Sigmoid colon (tissue), 7 donors: ENCODE results near the gene PDGFD. TPM values are rescaled to one million over a fixed set of nuclear protein-coding genes. Genes with fewer than 3 reads are reported as not detected.

Experiments
- DNase-seq: peaks from one replicate; pipeline ENCODE4 v3.0.0-alpha.2; 2019
- H3K27ac ChIP-seq, 4 donors: fragments of 200-600 bp; sonication (generic); one replicate each; pipeline ENCODE4 v1.5.1; 2016 to 2019; ENCODE audit warnings: mild to moderate bottlenecking in 1 of 4
- H3K27me3 ChIP-seq, 3 donors: fragments of 200-600 bp; sonication (generic); one replicate each; pipeline ENCODE4 v1.5.1; 2019; ENCODE audit warnings: mild to moderate bottlenecking in 1 of 3
- H3K36me3 ChIP-seq, 4 donors: fragments of 200-600 bp; sonication (generic); one replicate each; pipeline ENCODE4 v1.5.1; 2016 to 2019
- H3K4me1 ChIP-seq, 4 donors: fragments of 200-600 bp; sonication (generic); one replicate each; pipeline ENCODE4 v1.5.1; 2017 to 2019
- H3K4me3 ChIP-seq, 4 donors: fragments of 200-600 bp; sonication (generic); one replicate each; pipeline ENCODE4 v1.5.1; 2017 to 2019; ENCODE audit warnings: mild to moderate bottlenecking in 2 of 4, moderate library complexity in 1 of 4
- H3K9me3 ChIP-seq, 4 donors: fragments of 200-600 bp in 3 of 4; sonication (generic) in 3 of 4; one replicate each; pipeline versions ENCODE4 v1.5.1 to v1.6.1; 2013 to 2019
- CTCF ChIP-seq, 4 experiments: fragments of 450-650 bp in 3 of 4; fragments of 200-600 bp in 1 of 4; IDR thresholded peaks; one replicate each; pipeline ENCODE4 v1.5.1; 2016 to 2019; ENCODE audit warnings: antibody characterized with exemption in 4 of 4, mild to moderate bottlenecking in 3 of 4, moderate library complexity in 2 of 4
- EP300 ChIP-seq, 4 donors: sonication (generic); formaldehyde crosslinking; IDR thresholded peaks; one replicate each; pipeline ENCODE4 v1.6.1; 2017; ENCODE audit warnings: antibody characterized with exemption in 4 of 4
- POLR2A ChIP-seq, 2 donors: fragments of 450-650 bp; IDR thresholded peaks; one replicate each; pipeline ENCODE4 v1.6.1; 2016; ENCODE audit warnings: antibody characterized with exemption in 2 of 2, mild to moderate bottlenecking in 2 of 2, moderate library complexity in 2 of 2
- POLR2AphosphoS5 ChIP-seq, 4 donors: sonication (generic); formaldehyde crosslinking; IDR thresholded peaks; one replicate each; pipeline ENCODE4 v1.6.1; 2017; ENCODE audit warnings: antibody characterized with exemption in 4 of 4
- WGBS, 2 donors: extraction: QIAGEN DNeasy Blood & Tissue Kit; methylation state at CpG; one replicate each; pipeline ENCODE4 v1.1.7; 2013; 5-methylcytosine and 5-hydroxymethylcytosine counted together
- intact Hi-C: fragments of 100-400 bp; cut with DNase I; formaldehyde crosslinking; loops from one replicate; pipeline ENCODE4 v1.15.1; 2023
- polyA plus RNA-seq, 3 donors: library from polyadenylated mRNA; stranded (reverse); fragments of 200-250 nt; gene quantifications; one replicate each; pipeline ENCODE4 v1.2.3, GENCODE V29; 2013
- total RNA-seq, 4 donors: library from RNA; depleted of rRNA; stranded (reverse); fragments of >200 nt; gene quantifications; one replicate each; pipeline ENCODE4 v1.1.0, GENCODE V29; 2016
- donor health status: healthy with polysubstance abuse.
- donor health status: Bipolar disorder and iron deficiency.
- donor health status: healthy.

The PDGFD gene
- total and polyA plus RNA-seq, 7 donors: 0.69 to 11.6 (median 7.9) TPM

GRCh38 chr11:104078995-104079394, 85.0 kb downstream of the PDGFD start:
- Histone ChIP-seq H3K27me3 (no peaks in the 10 kb centered on the region), H3K27ac (no peak overlapping the region), H3K9me3 (no peaks in the 10 kb centered on the region), H3K4me1 (no peaks in the 10 kb centered on the region), H3K4me3 (no peak overlapping the region), H3K36me3 (no peaks in the 10 kb centered on the region)
- no peak for DNase-seq
- intact Hi-C loops: no loop called here
- TF ChIP-seq CTCF (IDR thresholded peaks at IDR 0.05) (no peak), EP300 (IDR thresholded peaks at IDR 0.05) (no peak), POLR2AphosphoS5 (IDR thresholded peaks at IDR 0.05) (no peak), POLR2A (IDR thresholded peaks at IDR 0.05) (no peak)

DNA sequence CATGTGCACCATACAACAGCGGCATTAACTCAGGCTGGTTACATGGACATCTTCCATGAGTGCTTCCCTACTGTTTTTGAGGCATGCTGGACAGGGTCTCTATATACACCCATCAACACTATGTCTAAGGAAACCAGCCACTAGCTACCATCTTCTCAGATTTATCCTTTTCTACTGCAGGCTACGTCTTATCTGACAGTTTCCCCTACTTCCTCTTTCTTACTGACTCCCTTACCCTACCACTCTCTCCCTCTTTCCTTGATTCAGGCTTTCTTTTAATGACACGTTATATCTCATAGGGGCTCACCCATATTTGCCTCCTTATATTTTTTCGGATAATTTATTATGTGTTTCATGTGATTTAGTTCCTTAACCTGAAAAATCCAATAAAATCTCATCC, 85.7 kb downstream of the PDGFD start:
- Histone ChIP-seq H3K27me3 (no peaks in the 10 kb centered on the region), H3K4me3 (no peak overlapping the region), H3K27ac (no peak overlapping the region), H3K4me1 (no peaks in the 10 kb centered on the region), H3K9me3 (no peaks in the 10 kb centered on the region), H3K36me3 (no peaks in the 10 kb centered on the region)
- intact Hi-C loops: no loop called here
- TF ChIP-seq POLR2A (IDR thresholded peaks at IDR 0.05) (no peak), POLR2AphosphoS5 (IDR thresholded peaks at IDR 0.05) (no peak), CTCF (IDR thresholded peaks at IDR 0.05) (no peak), EP300 (IDR thresholded peaks at IDR 0.05) (no peak)
- DNase-seq: no peak
- 60 to 63% methylated on average over 4 of the region's 4 CpGs for WGBS, 2 donors

DNA sequence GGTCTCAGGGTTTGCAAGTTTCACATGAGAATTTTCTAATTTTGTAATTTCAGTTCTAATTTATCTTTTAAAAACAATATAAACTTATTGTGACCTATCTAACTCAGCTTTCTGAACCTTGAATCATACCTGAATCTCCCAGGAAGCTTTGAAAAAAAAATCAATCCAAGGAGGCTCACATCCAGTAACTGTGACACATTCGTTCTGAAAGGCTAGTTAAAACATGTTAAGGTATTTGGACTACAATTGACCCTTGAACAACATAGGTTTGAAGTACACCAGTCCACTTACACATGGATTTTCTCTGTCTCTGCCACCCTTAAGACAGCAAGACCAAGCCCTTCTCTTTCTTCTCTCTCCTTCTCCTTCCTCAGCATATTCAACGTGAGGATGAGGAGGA, 87.5 kb downstream of the PDGFD start:
- no peaks in the 10 kb centered on the region for H3K4me1 ChIP-seq
- H3K36me3 ChIP-seq: no peaks in the 10 kb centered on the region
- intact Hi-C loops: no loop called here
- H3K27me3 ChIP-seq: no peaks in the 10 kb centered on the region
- no peak overlapping the region for H3K27ac ChIP-seq
- no peak for TF ChIP-seq POLR2A (IDR thresholded peaks at IDR 0.05)
- TF ChIP-seq CTCF (IDR thresholded peaks at IDR 0.05): no peak
- no peak for TF ChIP-seq POLR2AphosphoS5 (IDR thresholded peaks at IDR 0.05)
- no peak for TF ChIP-seq EP300 (IDR thresholded peaks at IDR 0.05)
- no peak overlapping the region for H3K4me3 ChIP-seq
- WGBS, 2 donors: 72 to 84% methylated on average over 2 of the region's 2 CpGs
- H3K9me3 ChIP-seq: no peaks in the 10 kb centered on the region
- DNase-seq: no peak

GRCh38 chr11:104075706-104076105, 88.2 kb downstream of the PDGFD start:
- H3K4me3 ChIP-seq: no peak overlapping the region
- intact Hi-C loops: no loop called here
- H3K4me1 ChIP-seq: no peaks in the 10 kb centered on the region
- H3K27ac ChIP-seq: no peak overlapping the region
- 81 to 91% methylated on average over 4 of the region's 4 CpGs for WGBS, 2 donors
- TF ChIP-seq POLR2AphosphoS5 (IDR thresholded peaks at IDR 0.05) (no peak), POLR2A (IDR thresholded peaks at IDR 0.05) (no peak), EP300 (IDR thresholded peaks at IDR 0.05) (no peak), CTCF (IDR thresholded peaks at IDR 0.05) (no peak)
- H3K9me3 ChIP-seq: no peaks in the 10 kb centered on the region
- H3K27me3 ChIP-seq: no peaks in the 10 kb centered on the region
- H3K36me3 ChIP-seq: no peaks in the 10 kb centered on the region
- DNase-seq: no peak

DNA sequence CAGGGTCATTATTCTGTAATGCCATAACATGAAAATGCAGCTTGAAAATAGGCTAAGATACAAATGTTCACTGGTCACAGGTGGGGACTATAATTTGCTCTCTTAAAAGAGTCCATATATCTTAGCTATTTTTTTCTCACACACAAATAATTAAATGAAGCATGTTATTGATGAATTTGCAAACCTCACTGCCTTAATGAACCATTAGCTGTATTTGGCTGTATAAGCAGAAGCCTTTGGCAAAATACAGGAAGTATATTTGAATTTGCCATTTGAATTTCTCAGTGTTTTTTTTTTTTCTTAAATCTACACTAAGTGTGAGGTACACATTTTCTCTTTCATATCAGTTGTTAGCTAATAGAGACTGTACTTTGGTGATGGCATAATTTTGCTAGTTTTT, 88.9 kb downstream of the PDGFD start:
- no peak for DNase-seq
- intact Hi-C loops: no loop called here
- no peak overlapping the region for H3K4me3 ChIP-seq
- no peak overlapping the region for H3K27ac ChIP-seq
- TF ChIP-seq CTCF (IDR thresholded peaks at IDR 0.05) (no peak), POLR2A (IDR thresholded peaks at IDR 0.05) (no peak), EP300 (IDR thresholded peaks at IDR 0.05) (no peak), POLR2AphosphoS5 (IDR thresholded peaks at IDR 0.05) (no peak)
- H3K36me3 ChIP-seq: no peaks in the 10 kb centered on the region
- H3K9me3 ChIP-seq: no peaks in the 10 kb centered on the region
- no peaks in the 10 kb centered on the region for H3K27me3 ChIP-seq
- no peaks in the 10 kb centered on the region for H3K4me1 ChIP-seq
